ENCODE measurements around the gene FAIM2.

DNA sequence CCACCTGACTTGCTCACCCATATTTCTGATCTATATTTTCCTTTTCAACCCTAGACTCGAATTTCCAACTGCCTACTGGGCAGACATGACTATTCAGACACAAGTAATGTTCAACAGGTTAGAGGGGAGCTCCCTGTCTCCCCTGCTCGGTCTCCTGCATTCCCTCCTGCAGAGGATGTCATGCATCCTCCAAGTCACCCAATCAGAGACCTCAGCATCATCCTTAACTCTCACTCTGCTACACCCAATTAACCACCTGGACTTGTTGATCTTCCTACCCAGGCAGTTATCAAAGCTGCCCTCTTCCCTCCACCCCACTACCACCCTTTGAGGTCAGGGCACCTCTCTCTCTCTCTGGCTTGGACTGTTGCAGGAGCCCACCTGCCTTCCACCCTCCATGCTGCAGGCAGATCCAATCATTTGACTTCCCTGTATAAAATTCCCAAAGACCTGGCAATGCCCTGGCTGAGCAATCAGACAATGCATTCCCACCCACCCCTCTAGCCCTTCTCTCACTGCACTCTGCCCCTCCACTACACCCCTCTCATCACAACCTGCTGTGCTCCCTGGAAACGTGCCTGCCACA, 10.9 kb downstream of the FAIM2 start:
- TF ChIP-seq ZNF282 (CRISPR knock-in tag; IDR thresholded peaks at IDR 0.05) (no peak), YY1 (IDR thresholded peaks at IDR 0.05; ENCODE audit: borderline replicate concordance in 1 of 3, control insufficient read depth in 1 of 3, extremely low read depth in 1 of 3, insufficient read depth in 3 of 3, insufficient read length in 1 of 3, insufficient replicate concordance in 2 of 3, low read depth in 1 of 3, low read length in 2 of 3) (no peak), RFX7 (CRISPR knock-in tag; IDR thresholded peaks at IDR 0.05) (no peak)
- TF ChIP-seq, protein P1, sequence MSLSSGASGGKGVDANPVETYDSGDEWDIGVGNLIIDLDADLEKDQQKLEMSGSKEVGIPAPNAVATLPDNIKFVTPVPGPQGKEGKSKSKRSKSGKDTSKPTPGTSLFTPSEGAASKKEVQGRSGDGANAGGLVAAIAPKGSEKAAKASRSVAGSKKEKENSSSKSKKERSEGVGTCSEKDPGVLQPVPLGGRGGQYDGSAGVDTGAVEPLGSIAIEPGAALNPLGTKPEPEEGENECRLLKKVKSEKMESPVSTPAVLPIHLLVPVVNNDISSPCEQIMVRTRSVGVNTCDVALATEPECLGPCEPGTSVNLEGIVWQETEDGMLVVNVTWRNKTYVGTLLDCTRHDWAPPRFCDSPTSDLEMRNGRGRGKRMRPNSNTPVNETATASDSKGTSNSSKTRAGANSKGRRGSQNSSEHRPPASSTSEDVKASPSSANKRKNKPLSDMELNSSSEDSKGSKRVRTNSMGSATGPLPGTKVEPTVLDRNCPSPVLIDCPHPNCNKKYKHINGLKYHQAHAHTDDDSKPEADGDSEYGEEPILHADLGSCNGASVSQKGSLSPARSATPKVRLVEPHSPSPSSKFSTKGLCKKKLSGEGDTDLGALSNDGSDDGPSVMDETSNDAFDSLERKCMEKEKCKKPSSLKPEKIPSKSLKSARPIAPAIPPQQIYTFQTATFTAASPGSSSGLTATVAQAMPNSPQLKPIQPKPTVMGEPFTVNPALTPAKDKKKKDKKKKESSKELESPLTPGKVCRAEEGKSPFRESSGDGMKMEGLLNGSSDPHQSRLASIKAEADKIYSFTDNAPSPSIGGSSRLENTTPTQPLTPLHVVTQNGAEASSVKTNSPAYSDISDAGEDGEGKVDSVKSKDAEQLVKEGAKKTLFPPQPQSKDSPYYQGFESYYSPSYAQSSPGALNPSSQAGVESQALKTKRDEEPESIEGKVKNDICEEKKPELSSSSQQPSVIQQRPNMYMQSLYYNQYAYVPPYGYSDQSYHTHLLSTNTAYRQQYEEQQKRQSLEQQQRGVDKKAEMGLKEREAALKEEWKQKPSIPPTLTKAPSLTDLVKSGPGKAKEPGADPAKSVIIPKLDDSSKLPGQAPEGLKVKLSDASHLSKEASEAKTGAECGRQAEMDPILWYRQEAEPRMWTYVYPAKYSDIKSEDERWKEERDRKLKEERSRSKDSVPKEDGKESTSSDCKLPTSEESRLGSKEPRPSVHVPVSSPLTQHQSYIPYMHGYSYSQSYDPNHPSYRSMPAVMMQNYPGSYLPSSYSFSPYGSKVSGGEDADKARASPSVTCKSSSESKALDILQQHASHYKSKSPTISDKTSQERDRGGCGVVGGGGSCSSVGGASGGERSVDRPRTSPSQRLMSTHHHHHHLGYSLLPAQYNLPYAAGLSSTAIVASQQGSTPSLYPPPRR (CRISPR knock-in tag; IDR thresholded peaks at IDR 0.05; ENCODE audit: borderline replicate concordance) = no peak
